ENCODE results near the gene PPP1R37. TPM values are rescaled to one million over a fixed set of nuclear protein-coding genes. Genes with fewer than 3 reads are reported as not detected.
A peak's percentile ranks its signal among the peaks of the same experiment; 100 is the strongest.

The PPP1R37 gene
- total and polyA plus RNA-seq, 2 of the 13 experiments (the other 11 are each of a cell fraction or from before 2014, with no cell fraction given), result 9.0 to 14.3 TPM

- TF ChIP-seq MLXIP (CRISPR knock-in tag; IDR thresholded peaks at IDR 0.05; ENCODE audit: borderline replicate concordance), result no peak
- no peak for TF ChIP-seq ZC3H4 (CRISPR knock-in tag; IDR thresholded peaks at IDR 0.05; ENCODE audit: borderline replicate concordance)
- no peak for TF ChIP-seq SP1 (IDR thresholded peaks at IDR 0.05)
- peak; percentile 36; the same call in 1 of the 2 replicates for TF ChIP-seq SP1 (CRISPR knock-in tag; IDR thresholded peaks at IDR 0.05)
- peak; percentile 93 for TF ChIP-seq ZBTB33 (CRISPR knock-in tag; IDR thresholded peaks at IDR 0.05)
- no peak for TF ChIP-seq GMEB2 (CRISPR knock-in tag; IDR thresholded peaks at IDR 0.05; ENCODE audit: low read depth)
- no peak for TF ChIP-seq AGO2 (optimal IDR thresholded peaks at IDR 0.05; ENCODE audit: low read depth, low read length)
- no peak for TF ChIP-seq JUND (CRISPR knock-in tag; IDR thresholded peaks at IDR 0.05)
- no peak for TF ChIP-seq MTA1 (CRISPR knock-in tag; IDR thresholded peaks at IDR 0.05; ENCODE audit: borderline replicate concordance)
- peak; percentile 69 for TF ChIP-seq ZNF768 (CRISPR knock-in tag; IDR thresholded peaks at IDR 0.05)
- TF ChIP-seq NFE2L1 (CRISPR knock-in tag; IDR thresholded peaks at IDR 0.05; ENCODE audit: borderline replicate concordance), result no peak
- 0 out of 2 replicates have a peak, but pooled peaks have one; percentile 35 for TF ChIP-seq GATAD1 (CRISPR knock-in tag; IDR thresholded peaks at IDR 0.05)
- no peak for TF ChIP-seq USF2 (IDR thresholded peaks at IDR 0.05; ENCODE audit: low read depth, low read length)
- TF ChIP-seq USF2 (CRISPR knock-in tag; IDR thresholded peaks at IDR 0.05; ENCODE audit: borderline replicate concordance), result no peak
- TF ChIP-seq ZBTB7B (CRISPR knock-in tag; IDR thresholded peaks at IDR 0.05), result no peak
- TF ChIP-seq HDAC6 (IDR thresholded peaks at IDR 0.05; ENCODE audit: low read depth, low read length), result no peak
- no peak for TF ChIP-seq ZNF468 (CRISPR knock-in tag; IDR thresholded peaks at IDR 0.05)
- no peak for TF ChIP-seq STAT6 (CRISPR knock-in tag; IDR thresholded peaks at IDR 0.05; ENCODE audit: borderline replicate concordance)
Observed at GRCh38 chr19:45130888-45131615, 38.1 kb downstream of the PPP1R37 start (continued).

Data from HepG2 (cell line).